T1000 (cell line): Measurements from ENCODE around the gene CTF1.
"Not testable (repeated sequence)": the region's sequence is repeated elsewhere in the genome, so short reads cannot be mapped to it uniquely, and the experiment has no call there.

Experiments used
- DNase-seq: peaks from one replicate; lab custom pipeline; 2025; ENCODE audit warnings: mixed read lengths; lab: John Stamatoyannopoulos, UW

Gene CTF1

GRCh38 chr16:30896261-30896888 lies at the start of gene CTF1:
Gene CTF1 (plus strand): TSS chr16:30896614. CDS start chr16:30896644, 30 bp downstream.
- peak; percentile 69 for DNase-seq

- DNase-seq = no peak
These were observed 49.6 kb upstream of the CTF1 start for GRCh38 chr16:30846649-30847402.

GRCh38 chr16:30850246-30850645 lies 46.2 kb upstream of the CTF1 start:
- no peak for DNase-seq

GRCh38 chr16:30853758-30854157 lies 42.7 kb upstream of the CTF1 start:
- no peak for DNase-seq

GRCh38 chr16:30858111-30858495 lies 38.3 kb upstream of the CTF1 start:
- DNase-seq = no peak

- DNase-seq = no peak
These were observed 37.5 kb upstream of the CTF1 start for GRCh38 chr16:30858829-30859423.

- not testable (repeated sequence) for DNase-seq
These were observed 35.7 kb upstream of the CTF1 start for GRCh38 chr16:30860729-30861128.

GRCh38 chr16:30863178-30863577 lies 33.2 kb upstream of the CTF1 start:
- DNase-seq = not testable (repeated sequence)

- no peak for DNase-seq
These were observed 30.4 kb upstream of the CTF1 start for GRCh38 chr16:30866031-30866430.

- DNase-seq = no peak
These were observed 28.7 kb upstream of the CTF1 start for GRCh38 chr16:30867747-30868146.

- no peak for DNase-seq
These were observed 25.5 kb upstream of the CTF1 start for GRCh38 chr16:30870904-30871303.

- DNase-seq = no peak
These were observed 22.1 kb upstream of the CTF1 start for GRCh38 chr16:30874244-30874820.

- peak; percentile 81 for DNase-seq
These were observed 21.3 kb upstream of the CTF1 start for GRCh38 chr16:30874821-30875717.

- no peak for DNase-seq
These were observed 20.3 kb upstream of the CTF1 start for GRCh38 chr16:30875871-30876801.

GRCh38 chr16:30876867-30877266 lies 19.5 kb upstream of the CTF1 start:
- DNase-seq = no peak

- no peak for DNase-seq
These were observed 13.7 kb upstream of the CTF1 start for GRCh38 chr16:30882429-30883310.

GRCh38 chr16:30884760-30885159 lies 11.7 kb upstream of the CTF1 start:
- DNase-seq = no peak

- DNase-seq = no peak
These were observed 11.2 kb upstream of the CTF1 start for GRCh38 chr16:30885196-30885595.

GRCh38 chr16:30886145-30886544 lies 10.3 kb upstream of the CTF1 start:
- DNase-seq = no peak

GRCh38 chr16:30887927-30888326 lies 8.5 kb upstream of the CTF1 start:
- no peak for DNase-seq
